ENCODE results near the gene LLGL2.

Gene LLGL2

GRCh38 chr17:75619506-75620431, 94.3 kb downstream of the LLGL2 start:
- DNase-seq: peak; percentile 28

GRCh38 chr17:75621489-75621888, 96.0 kb downstream of the LLGL2 start:
- DNase-seq: no peak

GRCh38 chr17:75622076-75622475, 96.6 kb downstream of the LLGL2 start:
- DNase-seq: no peak

- DNase-seq: no peak
These were observed 97.3 kb downstream of the LLGL2 start for GRCh38 chr17:75622771-75623273.

GRCh38 chr17:75623386-75623785, 97.9 kb downstream of the LLGL2 start:
- DNase-seq: no peak

- no peak for DNase-seq
These were observed 98.5 kb downstream of the LLGL2 start for GRCh38 chr17:75624021-75624420.
